Measurements from ENCODE around the gene CCL7.
"Not testable (repeated sequence)": the region's sequence is repeated elsewhere in the genome, so short reads cannot be mapped to it uniquely, and the experiment has no call there.

CCL7 gene

GRCh38 chr17:34269969-34270368 is at the start of gene CCL7:
TSS of gene CCL7 (plus strand) at chr17:34270221. CDS start at chr17:34270291, 70 bp downstream.
- DNase-seq (ENCODE audit: low spot score), result peak; percentile 19

DNA sequence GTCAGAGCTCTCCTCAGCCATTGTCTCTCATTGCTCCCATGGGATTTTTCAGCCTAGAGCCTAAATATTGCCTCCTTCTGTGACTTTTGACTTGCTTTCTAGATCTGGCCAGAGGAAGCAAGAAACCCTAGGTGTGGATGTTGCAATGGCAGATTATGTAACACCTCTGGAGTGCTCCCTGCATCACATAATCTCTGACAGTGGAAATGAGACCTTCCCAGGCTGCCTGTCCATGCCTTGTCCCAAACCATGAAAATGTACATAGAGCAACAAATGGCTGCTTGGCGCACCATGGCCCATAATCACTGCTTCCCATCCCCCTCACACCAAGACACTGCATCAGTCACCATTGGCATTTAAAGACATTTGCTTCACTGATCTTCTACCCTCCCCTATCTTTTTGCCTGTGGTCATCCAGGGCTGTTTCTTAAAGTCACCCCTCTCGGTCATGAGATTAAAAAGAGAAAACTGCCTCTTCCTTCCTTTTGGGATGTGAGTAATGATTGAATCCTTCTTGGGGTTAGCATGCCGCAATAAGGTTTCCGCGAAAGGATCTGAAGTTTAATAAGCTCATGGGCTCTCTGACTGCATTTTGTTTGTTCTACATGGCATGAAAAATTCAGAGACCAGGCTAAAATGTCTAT is 49.1 kb upstream of the CCL7 start:
- no peak for DNase-seq (ENCODE audit: low spot score)

GRCh38 chr17:34221411-34221810 is 48.6 kb upstream of the CCL7 start:
- no peak for DNase-seq (ENCODE audit: low spot score)

DNA sequence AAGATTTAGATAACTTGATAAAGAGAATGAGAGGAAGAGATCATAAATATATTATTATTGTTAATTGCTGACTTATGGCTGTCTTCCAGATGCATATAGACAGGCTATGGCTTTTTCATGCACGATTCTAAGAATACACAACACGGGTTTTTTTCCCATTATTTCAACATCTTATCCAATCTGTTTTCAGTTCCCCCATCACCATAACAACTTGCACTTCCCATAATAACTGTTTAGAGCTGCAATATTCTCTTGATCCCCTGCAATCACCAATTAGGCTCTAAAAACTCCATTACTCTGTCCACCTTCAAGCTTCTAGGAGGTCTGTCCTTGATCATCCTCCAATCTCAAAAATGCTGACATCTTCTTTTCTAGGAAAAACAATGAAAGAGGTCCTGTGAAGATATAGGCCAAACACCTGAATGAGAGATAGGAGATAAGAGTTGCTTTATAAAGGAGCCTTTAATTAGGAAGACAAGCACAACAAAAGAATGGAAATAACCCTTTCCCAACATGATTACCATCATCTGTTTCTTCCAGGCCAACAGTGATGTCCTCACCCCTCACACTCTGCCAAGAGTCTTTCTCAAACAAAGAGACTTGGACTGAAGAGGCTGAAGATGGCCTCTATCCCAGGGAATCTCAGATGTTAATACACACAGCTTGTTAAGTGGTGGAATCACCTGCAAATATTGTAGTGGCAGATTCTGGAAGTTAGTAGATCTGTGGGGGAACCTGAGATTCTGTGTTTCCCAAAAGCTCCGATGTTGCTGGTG is 47.1 kb upstream of the CCL7 start:
- DNase-seq (ENCODE audit: low spot score), result no peak

DNA sequence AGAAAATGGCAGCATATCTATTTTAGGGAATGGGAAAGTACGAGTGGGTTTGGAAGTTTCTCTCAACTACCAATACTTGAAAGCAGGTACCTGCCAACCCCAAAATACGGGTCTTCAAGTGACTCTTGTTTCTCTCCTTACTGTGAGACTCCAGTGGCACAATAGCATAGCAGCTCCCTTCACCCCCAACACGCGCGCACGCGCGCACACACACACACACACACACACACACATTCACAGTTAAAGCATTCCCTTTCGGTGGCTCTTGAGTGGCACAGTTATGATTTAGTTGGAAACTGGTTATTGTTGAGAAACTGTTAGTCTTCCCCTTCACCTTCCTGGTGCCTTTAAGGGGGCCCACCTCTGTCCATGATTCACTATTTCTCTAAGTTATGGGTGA is 45.0 kb upstream of the CCL7 start:
- DNase-seq (ENCODE audit: low spot score), result no peak

DNA sequence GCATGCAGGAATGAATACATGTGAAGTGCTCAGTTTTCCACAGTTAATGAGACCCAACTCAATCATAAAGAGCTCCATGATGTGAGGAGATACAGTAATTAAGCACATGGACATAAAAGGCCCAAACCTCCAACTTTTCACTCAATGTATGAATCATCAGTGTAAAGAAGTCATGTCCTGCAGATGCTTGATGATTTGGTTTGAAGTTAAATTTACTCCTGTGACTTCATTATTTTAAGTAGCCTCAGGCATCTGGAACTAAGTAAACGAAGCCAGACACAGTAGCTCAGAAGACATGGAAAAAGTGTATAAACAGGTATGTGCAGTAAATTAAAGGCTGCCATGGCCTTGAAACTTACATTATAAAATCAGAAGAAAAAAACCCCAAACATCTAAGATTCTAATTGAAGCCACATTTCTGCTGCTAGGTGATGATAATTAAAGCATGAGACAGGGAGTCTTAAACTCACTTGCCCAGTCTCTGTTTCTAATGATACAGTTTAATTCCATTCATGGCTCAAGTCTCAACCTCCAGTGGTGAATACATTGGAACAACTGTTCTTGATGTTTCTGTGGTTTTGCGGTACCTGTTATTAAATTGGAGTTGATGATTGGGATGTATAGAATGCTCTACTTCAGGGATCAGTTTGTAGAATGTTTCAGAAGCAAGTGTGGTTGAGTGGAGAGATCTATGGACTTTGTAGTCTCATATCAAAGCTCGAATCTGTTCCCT is 43.8 kb upstream of the CCL7 start:
- DNase-seq (ENCODE audit: low spot score), result peak; percentile 19

- DNase-seq (ENCODE audit: low spot score), result no peak
These were observed 43.3 kb upstream of the CCL7 start for GRCh38 chr17:34226744-34227034.

DNA sequence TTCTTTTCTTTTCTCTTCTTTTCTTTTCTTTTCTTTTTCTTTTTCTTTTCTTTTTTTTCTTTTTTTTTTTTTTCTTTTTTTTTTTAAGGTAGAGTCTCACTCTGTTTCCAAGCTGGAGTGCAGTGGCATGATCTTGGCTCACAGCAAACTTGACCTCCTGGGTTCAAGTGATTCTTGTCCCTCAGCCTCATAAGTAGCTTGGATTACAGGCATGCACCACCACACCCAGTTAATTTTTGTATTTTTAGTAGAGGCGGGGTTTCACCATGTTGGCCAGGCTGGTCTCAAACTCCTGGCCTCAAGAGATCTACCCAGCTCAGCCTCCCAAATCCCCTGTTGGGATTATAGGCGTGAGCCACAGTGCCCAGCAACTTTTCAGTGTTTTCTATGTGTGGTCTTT is 42.7 kb upstream of the CCL7 start:
- DNase-seq (ENCODE audit: low spot score), result not testable (repeated sequence)

- no peak for DNase-seq (ENCODE audit: low spot score)
These were observed 42.3 kb upstream of the CCL7 start for GRCh38 chr17:34227707-34228106.

DNA sequence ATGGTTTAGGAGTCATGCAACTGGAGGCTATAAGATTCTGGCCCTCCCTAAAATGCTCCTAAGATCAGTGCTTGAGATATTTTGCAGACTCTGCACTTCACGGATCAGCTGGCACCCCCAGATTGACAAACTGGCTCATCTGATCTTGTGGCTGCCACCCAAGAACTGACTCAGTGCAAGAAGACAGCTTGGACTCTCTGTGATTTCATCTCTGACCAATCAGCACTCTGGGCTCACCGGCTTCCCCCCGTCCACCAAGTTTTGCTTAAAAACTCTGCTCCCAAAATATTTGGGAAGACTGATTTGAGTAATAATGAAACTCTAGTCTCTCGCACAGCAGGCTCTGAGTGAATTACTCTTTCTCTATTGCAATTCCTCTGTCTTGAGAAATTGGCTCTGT is 41.2 kb upstream of the CCL7 start:
- DNase-seq (ENCODE audit: low spot score), result no peak

- DNase-seq (ENCODE audit: low spot score), result no peak
These were observed 39.7 kb upstream of the CCL7 start for GRCh38 chr17:34230342-34230741.

- DNase-seq (ENCODE audit: low spot score), result no peak
These were observed 35.4 kb upstream of the CCL7 start for GRCh38 chr17:34234616-34235015.

GRCh38 chr17:34235389-34236028 is 34.5 kb upstream of the CCL7 start:
- DNase-seq (ENCODE audit: low spot score), result no peak

GRCh38 chr17:34236281-34236892 is 33.6 kb upstream of the CCL7 start:
- DNase-seq (ENCODE audit: low spot score), result no peak

GRCh38 chr17:34237458-34237857 is 32.6 kb upstream of the CCL7 start:
- no peak for DNase-seq (ENCODE audit: low spot score)

DNA sequence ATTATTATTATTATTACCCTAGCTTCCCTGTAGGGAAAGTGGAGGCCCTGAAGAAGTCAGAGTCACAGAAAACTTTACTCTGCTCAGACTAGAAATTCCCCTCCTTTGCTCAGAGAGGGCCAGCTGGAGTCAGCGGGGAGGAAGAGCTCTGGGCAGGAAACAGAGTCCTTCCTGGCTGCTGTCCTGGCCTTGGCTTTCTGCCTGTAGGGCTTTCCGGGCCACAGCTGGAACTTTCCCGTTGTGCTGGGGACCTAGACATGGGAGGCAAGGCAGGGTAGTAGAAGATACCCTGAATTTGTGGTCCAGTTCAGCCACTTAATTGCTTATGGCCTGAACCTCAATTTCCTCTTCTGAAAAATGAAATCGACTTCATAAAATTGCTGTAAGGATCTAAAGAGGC is 29.0 kb upstream of the CCL7 start:
- peak; percentile 23 for DNase-seq (ENCODE audit: low spot score)

- no peak for DNase-seq (ENCODE audit: low spot score)
These were observed 27.2 kb upstream of the CCL7 start for GRCh38 chr17:34242587-34243363.

DNA sequence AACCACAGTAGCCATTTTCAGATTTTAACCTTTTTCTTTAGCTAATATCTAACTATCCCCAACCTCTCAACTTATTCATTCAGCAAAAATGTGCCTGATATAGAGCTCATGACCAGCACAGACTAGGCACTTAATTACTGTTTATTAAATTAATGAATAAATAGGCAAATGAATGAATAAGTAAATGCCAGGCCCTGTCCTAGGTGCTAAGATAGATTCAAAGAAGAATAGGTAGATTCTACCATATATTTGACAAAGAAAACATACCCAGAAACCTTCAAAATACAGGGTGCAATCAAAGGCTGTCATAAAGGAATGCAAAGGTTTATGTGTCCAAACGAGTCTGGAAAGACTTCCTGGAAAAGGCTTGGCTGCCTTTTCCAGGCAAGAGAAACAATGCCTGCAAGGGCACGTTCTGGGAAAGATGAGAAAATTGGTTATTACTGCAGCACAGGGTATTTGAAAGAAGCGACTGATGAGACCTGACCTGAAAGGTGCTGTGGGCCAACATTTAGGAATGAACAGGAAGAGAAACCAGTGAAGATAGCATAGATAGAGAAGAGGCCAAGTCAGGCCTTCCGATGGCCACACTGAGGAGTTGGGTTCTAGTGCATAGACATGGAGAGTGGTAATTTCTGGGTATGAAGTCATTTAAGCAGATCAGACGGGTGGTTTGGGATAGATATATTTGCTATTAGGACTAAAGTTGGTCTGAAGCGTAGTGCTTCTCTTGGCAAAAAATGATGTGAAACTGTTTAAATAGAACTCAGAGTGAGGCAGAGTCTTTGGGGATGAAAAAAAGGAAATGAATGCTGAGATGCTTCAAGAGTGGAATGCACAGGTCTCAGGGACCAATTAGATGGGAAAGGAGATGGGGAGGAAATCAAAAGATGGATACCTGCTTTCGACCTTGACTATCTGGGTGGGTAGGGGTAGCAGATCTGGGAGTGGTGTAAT is 26.4 kb upstream of the CCL7 start:
- no peak for DNase-seq (ENCODE audit: low spot score)

GRCh38 chr17:34245351-34245905 is 24.6 kb upstream of the CCL7 start:
- DNase-seq (ENCODE audit: low spot score), result no peak

DNA sequence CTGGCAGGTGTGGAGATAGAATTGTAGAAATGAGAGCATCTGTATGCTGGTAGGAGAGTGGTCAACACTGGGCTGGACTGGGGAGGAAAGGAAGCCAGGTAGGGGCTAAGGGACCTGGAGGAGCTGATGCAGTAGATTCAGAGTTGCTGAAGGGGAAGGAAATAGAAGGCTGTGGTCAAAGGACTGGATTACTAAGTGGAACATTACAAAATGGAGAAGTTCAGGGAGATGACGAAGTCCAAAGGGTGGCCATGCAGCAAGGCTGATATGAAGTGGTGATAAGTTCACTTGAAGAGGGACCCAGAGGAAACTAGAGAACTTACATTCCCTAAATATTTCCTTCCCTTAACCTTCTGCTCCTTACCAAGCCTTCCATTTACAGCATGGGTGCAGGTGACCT is 23.6 kb upstream of the CCL7 start:
- no peak for DNase-seq (ENCODE audit: low spot score)

All from AG08395 (cell line).